ENCODE measurements around the gene HNRNPM.
A peak's percentile ranks its signal among the peaks of the same experiment; 100 is the strongest.
"Not testable (repeated sequence)": the region's sequence is repeated elsewhere in the genome, so short reads cannot be mapped to it uniquely, and the experiment has no call there.

Gene HNRNPM

DNA sequence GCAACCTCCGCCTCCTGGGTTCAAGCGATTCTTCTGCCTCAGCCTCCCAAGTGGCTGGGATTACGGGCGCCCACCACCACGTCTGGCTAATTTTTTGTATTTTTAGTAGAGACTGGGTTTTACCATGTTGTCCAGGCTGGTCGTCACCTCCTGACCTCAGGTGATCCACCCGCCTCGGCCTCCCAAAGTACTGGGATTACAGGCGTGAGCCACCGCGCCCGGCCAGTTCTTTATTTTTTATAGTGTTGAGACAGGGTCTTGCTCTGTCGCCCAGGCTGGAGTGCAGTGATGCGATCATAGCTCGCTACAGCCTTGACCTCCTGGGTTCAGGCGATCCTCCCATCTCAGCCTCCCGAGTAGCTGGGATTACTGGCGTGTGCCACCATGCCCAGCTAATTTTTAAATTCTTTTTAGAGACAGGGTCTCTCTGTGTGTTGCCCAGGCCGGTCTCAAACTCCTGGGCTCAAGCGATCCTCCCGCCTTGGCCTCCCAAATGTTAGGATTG lies 69.8 kb downstream of the HNRNPM start:
- not testable (repeated sequence) for DNase-seq

DNA sequence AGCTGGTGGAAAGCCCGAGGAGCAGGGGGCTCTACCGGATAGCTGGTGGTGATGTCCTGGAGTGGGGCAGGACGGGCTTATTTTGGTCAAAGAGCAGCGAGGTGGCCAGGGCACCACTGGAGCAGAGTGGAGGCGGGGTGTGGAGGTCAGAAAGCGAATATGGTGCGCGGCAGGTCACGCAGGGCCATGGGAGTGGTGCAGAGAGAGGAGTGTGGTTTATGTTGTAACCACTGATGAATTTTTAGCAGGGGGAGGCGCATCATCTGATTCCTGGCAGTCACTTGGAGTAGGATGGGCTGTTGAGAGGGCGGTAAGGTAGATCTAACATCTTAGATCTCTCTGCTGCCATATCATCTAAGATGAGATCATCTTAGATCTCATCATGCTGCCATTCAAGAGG lies 70.5 kb downstream of the HNRNPM start:
- no peak for DNase-seq

DNA sequence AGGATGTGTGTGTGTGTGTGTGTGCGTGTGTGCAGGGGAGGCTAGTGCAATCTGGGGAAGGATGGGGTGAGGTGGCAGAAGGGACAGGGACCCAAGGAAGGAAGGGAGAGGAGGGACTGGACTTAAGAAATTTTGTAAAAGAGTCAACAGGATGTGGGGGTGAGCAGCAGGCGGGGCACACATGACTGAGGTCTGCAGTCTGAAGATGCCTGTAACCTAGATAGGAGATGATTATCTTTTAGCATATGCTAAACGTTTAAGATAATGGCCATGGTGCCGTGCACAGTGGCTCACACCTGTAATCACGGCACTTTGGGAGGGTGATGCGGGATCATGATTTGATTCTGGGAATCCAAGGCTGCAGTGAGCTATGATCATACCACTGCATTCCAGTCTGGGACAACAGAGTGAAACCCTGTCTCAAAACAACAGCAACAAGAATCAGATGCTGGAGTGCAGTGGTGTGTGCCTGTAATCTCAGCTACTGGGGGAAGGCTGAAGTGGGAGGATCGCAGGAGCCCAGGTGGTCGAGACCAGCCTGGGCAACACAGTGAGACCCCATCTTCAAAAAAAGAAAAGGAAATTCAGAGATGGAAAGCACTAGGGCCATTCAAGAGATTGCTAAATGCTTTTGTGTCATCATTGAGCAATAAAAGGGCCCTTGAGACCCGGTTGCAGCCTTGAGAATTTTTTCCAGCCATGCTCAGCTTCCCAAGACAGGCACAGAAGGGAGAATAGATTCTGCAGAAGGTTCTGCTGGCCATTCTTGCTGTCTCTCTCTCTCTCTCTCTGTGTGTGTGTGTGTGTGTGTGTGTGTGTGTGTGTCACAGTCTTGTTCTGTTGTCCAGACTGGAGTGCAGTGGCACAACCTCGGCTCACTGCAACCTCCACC lies 73.0 kb downstream of the HNRNPM start:
- no peak for DNase-seq

DNA sequence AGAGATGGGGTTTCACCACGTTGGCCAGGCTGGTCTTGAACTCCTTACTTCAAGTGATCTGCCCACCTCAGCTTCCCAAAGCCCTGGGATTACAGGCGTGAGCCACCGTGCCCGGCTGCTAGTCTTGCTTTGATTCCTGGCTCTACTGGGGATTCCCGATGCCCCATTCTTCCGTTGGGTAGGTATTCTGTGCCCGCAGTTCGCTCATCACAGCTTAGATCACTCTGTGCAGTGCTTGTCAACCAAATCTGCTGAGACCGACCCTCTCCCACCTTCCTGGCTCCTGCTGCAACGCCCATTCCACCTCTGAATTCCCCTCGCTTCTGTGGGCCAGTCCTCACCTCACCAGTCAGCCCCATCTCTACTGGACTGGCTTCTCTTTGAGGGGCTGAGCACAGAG lies 73.8 kb downstream of the HNRNPM start:
- DNase-seq, result no peak

DNA sequence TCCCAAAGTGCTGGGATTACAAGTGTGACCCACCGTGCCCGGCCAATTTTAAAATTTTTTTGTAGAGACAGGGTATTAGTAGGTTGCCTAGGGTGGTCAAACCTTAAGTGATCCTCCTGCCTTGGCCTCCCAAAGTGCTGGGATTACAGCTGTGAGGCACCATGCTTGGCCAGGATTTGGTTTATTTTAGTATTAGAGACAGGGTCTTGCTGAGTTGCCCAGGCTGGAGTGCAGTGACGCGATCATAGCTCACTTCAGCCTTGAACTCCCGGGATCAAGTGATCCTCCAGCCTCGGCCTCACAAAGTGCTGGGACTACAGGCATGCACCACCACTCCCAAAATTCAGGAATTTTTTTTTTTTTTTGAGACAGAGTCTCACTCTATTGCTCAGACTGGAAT lies 74.6 kb downstream of the HNRNPM start:
- no peak for DNase-seq

DNA sequence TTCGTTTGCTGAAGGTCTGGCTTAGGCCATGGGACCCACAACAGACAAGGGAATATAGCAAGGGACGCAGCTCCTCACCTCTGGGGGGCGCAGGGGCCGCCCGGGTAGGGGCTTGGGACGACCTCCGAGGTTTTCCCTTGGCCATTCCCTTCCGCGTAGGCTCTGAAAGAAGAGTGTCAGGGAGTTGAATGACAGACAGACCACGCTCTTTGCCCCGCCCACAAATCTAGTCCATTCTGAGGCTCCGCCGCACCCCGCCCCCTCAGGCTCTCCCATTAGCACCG lies 80.6 kb downstream of the HNRNPM start:
- DNase-seq, result no peak

DNA sequence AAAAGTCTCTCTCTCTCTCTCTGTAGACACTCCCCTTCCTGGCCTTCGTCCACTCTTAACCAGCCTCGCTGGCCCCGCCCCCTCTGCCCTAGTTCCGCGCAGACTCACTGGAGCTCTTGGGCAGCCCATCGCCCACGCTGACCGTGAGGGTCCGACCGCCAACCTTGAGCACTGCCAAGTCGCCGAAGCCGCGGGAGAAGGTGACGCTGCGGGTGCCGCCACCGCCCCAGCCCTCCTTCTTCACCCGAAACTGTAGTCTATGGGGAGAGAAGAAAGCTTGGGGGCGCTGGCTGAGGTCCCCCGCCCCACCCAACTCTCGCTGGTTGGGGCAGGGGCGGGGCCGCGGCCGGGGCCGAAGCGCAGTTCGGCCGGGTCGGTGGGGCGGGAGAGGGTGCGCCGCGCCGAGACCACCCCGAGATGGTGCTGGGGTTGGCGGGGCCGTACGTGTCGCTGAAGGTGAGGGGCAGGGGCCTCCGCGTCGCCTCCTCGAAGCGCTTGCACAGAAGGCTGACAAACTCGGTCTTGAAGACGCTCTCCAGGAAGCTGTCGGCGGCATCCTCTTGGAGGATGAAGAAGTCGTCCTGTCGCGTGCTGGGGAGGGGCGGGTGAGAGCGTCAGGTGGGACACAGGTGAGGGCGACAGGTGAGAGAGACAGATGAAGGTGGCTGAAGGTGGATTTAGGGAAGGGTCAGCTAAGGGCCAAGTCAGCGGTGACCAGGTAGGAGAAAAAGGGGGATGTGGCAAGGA lies 81.7 kb downstream of the HNRNPM start:
- DNase-seq, result peak; percentile 95

DNA sequence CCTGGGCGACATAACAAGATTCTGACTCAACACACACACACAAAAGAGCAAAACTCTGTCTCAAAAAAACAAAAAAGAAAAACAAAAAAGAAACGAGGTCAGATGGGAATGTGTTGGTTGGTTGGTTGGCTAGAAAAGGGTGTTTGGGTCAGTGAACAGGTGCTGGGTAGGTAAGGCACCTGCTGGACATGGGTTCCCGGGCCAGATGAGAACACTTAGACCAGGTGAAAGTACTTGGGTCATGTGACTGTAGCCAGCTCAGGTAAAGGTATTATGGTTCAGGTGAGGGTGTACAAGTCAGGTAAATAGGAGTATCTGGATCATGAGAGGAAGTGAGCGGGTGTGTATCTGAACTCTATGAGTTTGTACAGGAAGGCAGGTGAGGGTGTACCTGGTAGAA lies 83.7 kb downstream of the HNRNPM start:
- no peak for DNase-seq

DNA sequence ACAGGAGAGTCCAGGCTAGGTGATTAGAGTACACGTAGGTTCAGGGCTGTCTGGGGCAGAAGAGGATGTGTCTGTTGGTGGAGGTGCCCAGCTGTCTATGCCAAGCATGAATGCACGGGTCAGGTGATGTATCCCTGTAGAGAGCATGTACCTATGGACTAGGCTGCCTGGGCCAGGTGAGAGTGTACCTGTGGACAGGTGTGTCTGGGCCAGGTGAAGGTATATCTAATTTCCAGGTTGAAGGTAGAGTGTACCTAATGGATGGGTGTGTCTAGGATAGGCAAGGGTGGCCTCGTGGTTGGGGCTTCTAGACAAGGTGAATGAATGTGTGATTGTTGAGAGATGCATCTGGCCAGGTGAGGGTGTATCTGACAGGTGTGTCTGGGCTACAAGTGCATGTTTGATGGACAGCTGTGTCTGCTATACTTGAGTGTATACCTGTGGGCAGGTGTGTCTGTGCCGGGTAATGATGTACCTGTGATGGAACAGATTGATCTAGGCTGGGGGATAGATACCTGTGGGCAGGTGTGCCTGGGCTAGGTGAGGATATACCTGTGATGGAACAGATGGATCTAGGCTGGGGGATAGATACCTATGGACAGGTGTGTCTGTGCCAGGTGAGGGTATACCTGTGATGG lies 84.7 kb downstream of the HNRNPM start:
- no peak for DNase-seq

DNA sequence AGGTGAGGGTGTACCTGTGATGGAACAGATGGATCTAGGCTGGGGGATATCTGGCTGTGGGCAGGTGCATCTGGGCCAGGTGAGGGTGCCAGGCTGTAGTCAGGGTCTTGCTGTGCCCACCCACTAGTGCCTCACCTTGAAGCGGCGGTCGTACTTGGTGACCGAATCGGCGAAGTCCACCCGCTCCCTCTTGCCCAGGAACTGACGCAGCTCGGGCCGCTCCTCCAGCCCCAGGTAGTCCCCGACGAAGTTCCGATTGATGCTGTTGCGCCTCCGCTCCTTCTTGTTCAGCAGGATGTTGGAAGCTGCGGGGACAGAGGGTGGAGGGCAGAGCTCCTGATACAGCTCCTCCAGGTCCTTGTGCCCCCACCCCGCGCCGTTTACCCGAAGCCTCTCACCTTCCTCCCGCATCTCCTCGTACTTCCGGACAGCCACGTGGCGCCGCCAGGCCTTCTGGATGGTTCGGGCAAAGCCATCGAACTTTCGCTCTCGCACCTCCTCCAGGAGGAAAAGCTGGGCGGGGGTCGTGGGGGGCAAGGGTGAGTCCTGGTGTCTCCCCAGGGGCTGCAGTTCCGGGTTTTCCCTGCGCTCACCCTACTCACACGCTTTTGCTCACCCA lies 85.4 kb downstream of the HNRNPM start:
- DNase-seq, result no peak

DNA sequence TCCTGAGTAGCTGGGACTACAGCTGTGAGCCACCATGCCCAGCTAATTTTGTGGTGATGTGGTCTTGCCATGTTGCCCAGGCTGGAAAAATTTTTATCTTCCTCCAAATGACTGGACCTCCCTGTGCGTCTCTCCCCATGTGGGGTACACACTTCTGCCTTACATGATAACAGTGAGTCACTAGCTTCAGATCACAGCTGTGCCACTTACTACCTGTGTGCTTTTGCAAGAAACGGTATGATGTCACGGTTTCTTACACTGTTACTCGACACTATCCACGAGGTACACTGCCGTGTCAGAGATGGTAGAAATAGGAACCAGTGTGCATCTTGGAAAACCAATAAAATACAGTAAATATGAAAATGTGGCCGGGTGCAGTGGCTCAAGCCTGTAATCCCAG lies 86.7 kb downstream of the HNRNPM start:
- no peak for DNase-seq

DNA sequence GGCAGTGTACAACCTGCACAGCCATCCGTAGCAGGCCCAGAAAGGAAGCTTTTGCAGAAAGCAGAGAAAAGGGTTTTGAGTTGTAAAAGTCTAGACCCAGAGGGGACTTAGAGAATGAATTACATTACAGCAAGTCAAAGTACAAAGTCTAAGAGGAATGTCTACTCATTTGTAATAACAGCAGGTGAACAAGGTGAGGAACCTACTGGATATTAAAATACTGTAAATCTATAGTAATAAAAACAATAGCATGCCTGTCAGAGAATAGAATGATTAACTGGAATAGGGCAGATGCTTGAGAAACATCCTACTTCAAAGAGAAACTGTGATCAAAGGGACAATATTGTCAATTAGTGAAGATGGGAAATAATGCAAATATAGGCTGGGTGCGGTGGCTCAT lies 87.5 kb downstream of the HNRNPM start:
- no peak for DNase-seq

DNA sequence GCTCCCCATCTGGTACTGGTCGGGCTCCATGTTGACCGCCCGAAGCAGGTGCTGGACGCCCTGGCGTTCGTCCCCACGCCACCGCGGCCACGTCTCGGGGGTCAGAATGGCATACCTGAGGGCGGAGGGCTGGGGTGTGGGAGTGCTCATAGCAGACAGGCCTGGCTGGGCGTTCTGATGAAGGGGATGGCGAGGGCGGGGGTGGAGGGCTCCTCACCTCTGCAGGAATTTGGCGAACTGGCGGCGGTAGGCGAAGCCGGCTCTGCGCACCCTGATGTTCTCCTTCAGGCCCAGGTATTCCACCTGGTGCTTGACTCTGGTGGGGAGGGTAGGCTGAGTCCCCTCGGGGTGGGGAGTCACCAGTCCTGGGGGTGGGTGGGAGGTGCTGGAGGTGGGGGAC lies 91.5 kb downstream of the HNRNPM start:
- DNase-seq, result no peak

DNA sequence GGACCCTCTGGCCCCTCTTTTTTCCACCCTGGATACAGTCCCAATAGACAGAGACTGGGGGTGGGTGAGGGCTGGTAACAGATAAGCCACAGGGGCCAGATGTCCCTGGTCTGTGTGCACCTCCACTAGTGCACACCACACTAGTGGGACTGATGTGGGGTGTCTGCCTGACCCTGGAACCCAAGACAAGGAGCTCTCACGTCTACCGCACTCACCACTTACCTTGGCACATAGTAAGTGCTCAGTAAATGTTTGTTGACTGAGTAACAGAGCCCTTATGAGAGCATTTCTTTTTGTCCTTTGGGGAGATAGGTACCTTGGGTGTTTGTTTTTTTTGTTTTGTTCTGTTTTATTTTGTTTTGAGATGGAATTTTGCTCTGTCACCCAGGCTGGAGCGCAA lies 92.3 kb downstream of the HNRNPM start:
- no peak for DNase-seq
